ENCODE data around the gene AVPR2. TPM values are rescaled to one million over a fixed set of nuclear protein-coding genes. Genes with fewer than 3 reads are reported as not detected.

AVPR2 gene
- total RNA-seq, 1 donor from 2014 or later, result 0.77 TPM

DNA sequence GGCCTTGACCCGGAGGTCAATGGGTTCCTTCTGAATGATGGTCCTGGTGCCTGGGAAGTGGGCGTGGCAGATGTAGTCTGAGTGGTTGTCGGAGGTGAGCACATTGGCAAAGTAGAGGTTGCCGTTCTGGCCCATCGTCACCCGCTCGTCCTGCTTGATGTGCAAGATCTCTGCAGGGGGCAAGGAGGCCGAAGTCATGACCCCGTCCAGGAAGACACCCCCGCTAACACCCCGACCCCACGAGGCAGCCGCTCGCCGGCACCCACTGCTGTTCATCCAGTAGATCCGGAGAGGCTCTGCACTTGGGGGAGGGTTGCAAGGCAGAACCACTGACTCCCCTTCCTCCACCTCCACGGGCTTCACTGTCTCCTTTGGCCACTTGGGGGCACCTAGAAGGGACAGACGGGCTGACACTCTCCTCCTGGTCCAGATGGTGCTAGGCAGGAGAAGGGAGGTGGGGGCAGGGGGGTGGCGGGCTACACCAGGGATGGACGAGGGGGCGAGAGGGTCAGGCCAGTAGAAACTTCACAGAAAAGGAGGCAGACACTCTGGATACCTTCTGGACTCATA, 33.6 kb upstream of the AVPR2 start:
- no peaks in the 10 kb centered on the region for H3K9me3 Mint-ChIP-seq (ENCODE audit: unreplicated experiment)
- peaks cover 1% of the 10 kb centered on the region for H3K27me3 Mint-ChIP-seq (ENCODE audit: unreplicated experiment)
- H3K4me3 Mint-ChIP-seq (ENCODE audit: unreplicated experiment), result no peak overlapping the region
- no peaks in the 10 kb centered on the region for H3K36me3 Mint-ChIP-seq (ENCODE audit: low read depth, unreplicated experiment)
- no peak overlapping the region for H3K27ac Mint-ChIP-seq (ENCODE audit: unreplicated experiment)
- peaks cover 4% of the 10 kb centered on the region for H3K4me1 Mint-ChIP-seq (ENCODE audit: unreplicated experiment)
- DNase-seq (ENCODE audit: low spot score), result no peak
- TF ChIP-seq, protein P1, sequence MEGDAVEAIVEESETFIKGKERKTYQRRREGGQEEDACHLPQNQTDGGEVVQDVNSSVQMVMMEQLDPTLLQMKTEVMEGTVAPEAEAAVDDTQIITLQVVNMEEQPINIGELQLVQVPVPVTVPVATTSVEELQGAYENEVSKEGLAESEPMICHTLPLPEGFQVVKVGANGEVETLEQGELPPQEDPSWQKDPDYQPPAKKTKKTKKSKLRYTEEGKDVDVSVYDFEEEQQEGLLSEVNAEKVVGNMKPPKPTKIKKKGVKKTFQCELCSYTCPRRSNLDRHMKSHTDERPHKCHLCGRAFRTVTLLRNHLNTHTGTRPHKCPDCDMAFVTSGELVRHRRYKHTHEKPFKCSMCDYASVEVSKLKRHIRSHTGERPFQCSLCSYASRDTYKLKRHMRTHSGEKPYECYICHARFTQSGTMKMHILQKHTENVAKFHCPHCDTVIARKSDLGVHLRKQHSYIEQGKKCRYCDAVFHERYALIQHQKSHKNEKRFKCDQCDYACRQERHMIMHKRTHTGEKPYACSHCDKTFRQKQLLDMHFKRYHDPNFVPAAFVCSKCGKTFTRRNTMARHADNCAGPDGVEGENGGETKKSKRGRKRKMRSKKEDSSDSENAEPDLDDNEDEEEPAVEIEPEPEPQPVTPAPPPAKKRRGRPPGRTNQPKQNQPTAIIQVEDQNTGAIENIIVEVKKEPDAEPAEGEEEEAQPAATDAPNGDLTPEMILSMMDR (IDR thresholded peaks at IDR 0.05; ENCODE audit: unreplicated experiment), result no peak

DNA sequence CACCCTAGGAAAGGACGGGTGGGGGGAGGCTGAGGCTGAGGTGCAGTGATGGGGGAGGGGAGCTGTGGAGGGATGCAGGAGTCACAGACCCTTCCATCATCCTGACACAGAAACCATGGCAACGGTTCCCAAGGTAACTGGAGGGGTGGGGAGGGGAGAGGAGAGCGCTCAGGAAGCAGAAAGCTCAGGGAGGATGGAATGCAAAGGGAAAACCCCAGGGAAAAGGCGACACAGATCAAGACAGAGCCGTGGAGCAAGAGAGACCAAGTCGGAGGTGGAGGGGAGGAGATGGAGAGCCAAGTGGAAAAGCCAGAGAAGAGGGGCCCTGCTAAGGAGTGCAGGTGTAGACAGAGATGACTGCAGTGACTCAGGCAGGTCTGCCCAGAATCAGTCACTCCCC, 33.0 kb upstream of the AVPR2 start:
- peaks cover 2% of the 10 kb centered on the region for H3K27me3 Mint-ChIP-seq (ENCODE audit: unreplicated experiment)
- H3K9me3 Mint-ChIP-seq (ENCODE audit: unreplicated experiment), result no peaks in the 10 kb centered on the region
- no peak for DNase-seq (ENCODE audit: low spot score)
- peaks cover 8% of the 10 kb centered on the region for H3K4me1 Mint-ChIP-seq (ENCODE audit: unreplicated experiment)
- no peak overlapping the region for H3K27ac Mint-ChIP-seq (ENCODE audit: unreplicated experiment)
- TF ChIP-seq, protein P1 (IDR thresholded peaks at IDR 0.05; ENCODE audit: unreplicated experiment), result no peak
- H3K36me3 Mint-ChIP-seq (ENCODE audit: low read depth, unreplicated experiment), result no peaks in the 10 kb centered on the region
- no peak overlapping the region for H3K4me3 Mint-ChIP-seq (ENCODE audit: unreplicated experiment)

DNA sequence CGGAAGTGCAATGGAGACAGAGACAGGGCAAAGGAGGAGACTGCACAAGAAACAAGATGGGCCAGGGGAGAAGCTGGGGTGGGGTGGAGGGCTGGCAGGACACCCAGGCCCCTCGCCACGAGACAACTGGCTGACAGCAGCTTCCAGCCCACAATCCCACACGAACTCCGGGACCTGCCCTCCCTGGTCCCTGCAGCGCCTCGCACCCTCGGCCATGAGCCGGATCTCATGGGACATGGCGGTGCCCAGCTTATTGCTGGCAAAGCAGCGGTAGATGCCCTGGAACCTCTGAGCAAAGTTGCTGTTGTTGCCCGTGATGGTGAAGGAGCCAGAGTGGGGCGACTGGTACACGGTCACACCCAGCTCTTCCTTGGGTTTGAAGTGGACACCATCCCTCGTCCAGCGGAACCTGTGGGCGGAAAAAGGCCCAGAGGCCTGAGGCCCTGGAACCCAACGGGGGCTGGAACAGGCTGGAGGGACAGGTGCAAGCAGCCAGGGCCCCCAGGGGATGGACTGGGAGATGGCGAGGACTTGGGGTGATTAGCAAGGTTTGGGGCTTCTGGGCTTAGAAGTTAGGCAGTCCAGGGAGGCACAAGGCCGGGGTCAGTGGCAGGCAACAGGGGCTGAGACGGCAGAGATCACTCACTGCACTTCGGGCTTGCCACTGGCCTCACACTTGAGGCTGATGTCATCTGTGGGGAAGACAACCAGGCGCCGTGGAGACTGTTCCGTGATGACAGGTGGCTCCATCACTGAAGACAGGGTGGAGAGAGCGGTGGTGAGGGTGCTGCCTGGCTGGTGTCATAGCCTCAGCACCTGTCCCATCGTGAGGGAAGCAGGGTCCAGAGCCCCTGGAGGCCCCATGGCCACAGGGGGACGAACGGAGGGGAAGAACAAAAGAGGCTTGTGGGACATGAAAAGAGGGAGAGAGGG, 32.3 kb upstream of the AVPR2 start:
- TF ChIP-seq, protein P1 (IDR thresholded peaks at IDR 0.05; ENCODE audit: unreplicated experiment), result no peak
- no peaks in the 10 kb centered on the region for H3K9me3 Mint-ChIP-seq (ENCODE audit: unreplicated experiment)

DNA sequence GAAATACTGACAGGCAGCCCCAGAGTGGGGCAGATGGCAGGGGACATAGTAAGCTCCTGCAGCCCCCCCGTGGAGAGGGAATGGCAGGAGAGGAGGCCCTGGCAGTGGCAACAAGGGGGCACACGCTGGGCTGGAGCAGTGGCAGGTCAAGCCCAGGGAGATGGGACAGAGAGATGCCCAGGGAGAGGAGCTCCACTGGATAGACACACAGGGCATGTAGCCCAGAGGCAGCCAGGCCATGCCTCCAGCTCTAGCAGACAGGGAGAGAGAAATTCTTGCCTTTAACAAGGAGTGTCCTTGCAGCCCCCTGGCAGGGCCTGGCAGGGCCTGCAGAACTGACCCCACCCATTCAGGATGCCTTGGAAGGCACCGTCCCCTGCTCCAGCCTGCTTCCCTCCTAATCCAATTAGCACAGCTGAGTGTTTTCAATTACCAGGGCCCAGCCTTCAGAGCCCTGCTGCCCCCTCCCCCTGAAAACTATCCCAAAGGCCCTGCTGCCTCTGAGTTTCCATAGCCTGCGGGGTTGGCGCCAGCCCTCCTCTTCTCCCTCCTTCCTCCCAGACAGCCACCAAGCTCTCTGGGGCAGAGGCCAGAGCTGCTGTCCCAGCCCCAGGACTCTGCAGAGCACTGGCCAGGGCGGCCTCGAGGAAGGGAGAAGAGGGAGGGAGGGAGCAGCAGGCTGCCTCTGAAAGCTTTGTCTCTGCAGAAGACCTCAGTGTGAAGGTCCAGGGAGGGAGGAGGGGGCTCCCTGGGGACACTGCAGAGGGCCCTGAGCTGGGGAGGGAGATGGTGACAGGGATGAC, 31.0 kb upstream of the AVPR2 start:
- peaks cover 11% of the 10 kb centered on the region for H3K4me1 Mint-ChIP-seq (ENCODE audit: unreplicated experiment)
- H3K9me3 Mint-ChIP-seq (ENCODE audit: unreplicated experiment), result no peaks in the 10 kb centered on the region
- no peak for DNase-seq (ENCODE audit: low spot score)
- H3K36me3 Mint-ChIP-seq (ENCODE audit: low read depth, unreplicated experiment), result no peaks in the 10 kb centered on the region
- no peak overlapping the region for H3K27ac Mint-ChIP-seq (ENCODE audit: unreplicated experiment)
- peaks cover 6% of the 10 kb centered on the region for H3K27me3 Mint-ChIP-seq (ENCODE audit: unreplicated experiment)
- TF ChIP-seq, protein P1 (IDR thresholded peaks at IDR 0.05; ENCODE audit: unreplicated experiment), result no peak
- H3K4me3 Mint-ChIP-seq (ENCODE audit: unreplicated experiment), result no peak overlapping the region

More for the DNA sequence above, 32.3 kb upstream of the AVPR2 start:
- Mint-ChIP-seq H3K4me1 (ENCODE audit: unreplicated experiment) (peaks cover 8% of the 10 kb centered on the region), H3K4me3 (ENCODE audit: unreplicated experiment) (no peak overlapping the region), H3K27me3 (ENCODE audit: unreplicated experiment) (peaks cover 4% of the 10 kb centered on the region), H3K36me3 (ENCODE audit: low read depth, unreplicated experiment) (no peaks in the 10 kb centered on the region), H3K27ac (ENCODE audit: unreplicated experiment) (no peak overlapping the region)
- no peak for DNase-seq (ENCODE audit: low spot score)

Data from endothelial cell (in vitro differentiated cells).